ENCODE results near the gene TSPAN4.

TSPAN4 gene

GRCh38 chr11:794766-795633 lies 47.7 kb upstream of the TSPAN4 start:
- no peak overlapping the region; the same call in 1 of the 2 replicates for H3K4me3 ChIP-seq (ENCODE audit: low read depth, low read length)
- no peak overlapping the region for H3K27ac ChIP-seq (ENCODE audit: extremely low read depth, low read depth, low read length)
- peak; percentile 25; the same call in 1 of the 2 replicates for TF ChIP-seq ZBTB48 (tag by site-specific recombination; IDR thresholded peaks at IDR 0.05)
- peak; percentile 51 for TF ChIP-seq KLF1 (tag by site-specific recombination; IDR thresholded peaks at IDR 0.05)
- TF ChIP-seq BCL11B (tag by site-specific recombination; IDR thresholded peaks at IDR 0.05; ENCODE audit: low read depth), result 0 out of 2 replicates have a peak, but pooled peaks have one; percentile 19
- peak; percentile 32; the same call in 1 of the 2 replicates for TF ChIP-seq ZNF423 (tag by site-specific recombination; IDR thresholded peaks at IDR 0.05)
- peak; percentile 52; the same call in 1 of the 2 replicates for TF ChIP-seq HIC1 (tag by site-specific recombination; IDR thresholded peaks at IDR 0.05)
- no peak for TF ChIP-seq ZNF513 (tag by site-specific recombination; IDR thresholded peaks at IDR 0.05)
- no peak for TF ChIP-seq ZNF514 (tag by site-specific recombination; IDR thresholded peaks at IDR 0.05)
- no peak for TF ChIP-seq ZNF223 (tag by site-specific recombination; IDR thresholded peaks at IDR 0.05)
- 0 out of 2 replicates have a peak, but pooled peaks have one; percentile 19 for TF ChIP-seq SP3 (tag by site-specific recombination; IDR thresholded peaks at IDR 0.05)
- peaks cover 6% of the 10 kb centered on the region for H3K4me1 ChIP-seq (ENCODE audit: control insufficient read depth, insufficient read depth, low read length)
- H3K9me3 ChIP-seq (ENCODE audit: control insufficient read depth, insufficient read depth, low read depth, low read length), result no peaks in the 10 kb centered on the region
- H3K36me3 ChIP-seq (ENCODE audit: control insufficient read depth in 2 of 2, insufficient read depth in 1 of 2, low read length in 2 of 2), result peaks cover 0 to 45% of the 10 kb centered on the region in 2 experiments; a peak in 1 of 3 replicates
- CTCF ChIA-PET, result interaction anchor here (0.7 kb wide), 1 partner anchor 67 kb away, joined by 4 read pairs; no protein-coding TSS in a partner anchor
- POLR2A ChIA-PET, result interaction anchor here (0.5 to 1.7 kb wide), 4 partner anchors 17 to 71 kb away, joined by 3 to 4 read pairs (median 3); partner anchors contain the start of gene PNPLA2

GRCh38 chr11:795634-796564 lies 46.8 kb upstream of the TSPAN4 start:
- CTCF ChIA-PET, result interaction anchor here (0.6 to 0.9 kb wide), 3 partner anchors 12 to 68 kb away, joined by 3 to 4 read pairs (median 3); no protein-coding TSS in a partner anchor
- POLR2A ChIA-PET, result interaction anchor here (0.5 to 1.8 kb wide), 11 partner anchors 14 to 260 kb away, joined by 3 to 10 read pairs (median 4); partner anchors contain the start of genes HRAS, PNPLA2, RPLP2 and TSPAN4
- Histone ChIP-seq H3K27ac (ENCODE audit: extremely low read depth, low read depth, low read length) (peak overlapping the region; percentile 31; the same call in 1 of the 2 replicates), H3K4me1 (ENCODE audit: control insufficient read depth, insufficient read depth, low read length) (peaks cover 6% of the 10 kb centered on the region), H3K9me3 (ENCODE audit: control insufficient read depth, insufficient read depth, low read depth, low read length) (no peaks in the 10 kb centered on the region), H3K4me3 (ENCODE audit: low read depth, low read length) (peak overlapping the region; percentile 8), H3K36me3 (ENCODE audit: control insufficient read depth in 2 of 2, insufficient read depth in 1 of 2, low read length in 2 of 2) (peaks cover 0 to 54% of the 10 kb centered on the region in 2 experiments; a peak in 1 of 3 replicates)
- TF ChIP-seq ZNF175 (tag by site-specific recombination; IDR thresholded peaks at IDR 0.05) (no peak), ZNF600 (tag by site-specific recombination; IDR thresholded peaks at IDR 0.05) (peak; percentile 84), ZNF843 (tag by site-specific recombination; IDR thresholded peaks at IDR 0.05) (no peak), ZNF2 (tag by site-specific recombination; IDR thresholded peaks at IDR 0.05) (no peak), ZNF48 (tag by site-specific recombination; IDR thresholded peaks at IDR 0.05) (no peak), ZFP69B (tag by site-specific recombination; IDR thresholded peaks at IDR 0.05) (no peak), ZNF23 (tag by site-specific recombination; IDR thresholded peaks at IDR 0.05; ENCODE audit: borderline replicate concordance) (no peak), ZNF837 (tag by site-specific recombination; IDR thresholded peaks at IDR 0.05) (no peak), ZNF391 (tag by site-specific recombination; IDR thresholded peaks at IDR 0.05; ENCODE audit: borderline replicate concordance, low read depth) (no peak), ZNF18 (tag by site-specific recombination; IDR thresholded peaks at IDR 0.05) (peak; percentile 28; the same call in 1 of the 2 replicates), ZNF202 (tag by site-specific recombination; IDR thresholded peaks at IDR 0.05; ENCODE audit: borderline replicate concordance) (no peak), ZNF214 (tag by site-specific recombination; IDR thresholded peaks at IDR 0.05; ENCODE audit: borderline replicate concordance) (no peak)
- TF ChIP-seq, protein P1, sequence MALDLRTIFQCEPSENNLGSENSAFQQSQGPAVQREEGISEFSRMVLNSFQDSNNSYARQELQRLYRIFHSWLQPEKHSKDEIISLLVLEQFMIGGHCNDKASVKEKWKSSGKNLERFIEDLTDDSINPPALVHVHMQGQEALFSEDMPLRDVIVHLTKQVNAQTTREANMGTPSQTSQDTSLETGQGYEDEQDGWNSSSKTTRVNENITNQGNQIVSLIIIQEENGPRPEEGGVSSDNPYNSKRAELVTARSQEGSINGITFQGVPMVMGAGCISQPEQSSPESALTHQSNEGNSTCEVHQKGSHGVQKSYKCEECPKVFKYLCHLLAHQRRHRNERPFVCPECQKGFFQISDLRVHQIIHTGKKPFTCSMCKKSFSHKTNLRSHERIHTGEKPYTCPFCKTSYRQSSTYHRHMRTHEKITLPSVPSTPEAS (tag by site-specific recombination; IDR thresholded peaks at IDR 0.05), result no peak
- TF ChIP-seq, protein P2, sequence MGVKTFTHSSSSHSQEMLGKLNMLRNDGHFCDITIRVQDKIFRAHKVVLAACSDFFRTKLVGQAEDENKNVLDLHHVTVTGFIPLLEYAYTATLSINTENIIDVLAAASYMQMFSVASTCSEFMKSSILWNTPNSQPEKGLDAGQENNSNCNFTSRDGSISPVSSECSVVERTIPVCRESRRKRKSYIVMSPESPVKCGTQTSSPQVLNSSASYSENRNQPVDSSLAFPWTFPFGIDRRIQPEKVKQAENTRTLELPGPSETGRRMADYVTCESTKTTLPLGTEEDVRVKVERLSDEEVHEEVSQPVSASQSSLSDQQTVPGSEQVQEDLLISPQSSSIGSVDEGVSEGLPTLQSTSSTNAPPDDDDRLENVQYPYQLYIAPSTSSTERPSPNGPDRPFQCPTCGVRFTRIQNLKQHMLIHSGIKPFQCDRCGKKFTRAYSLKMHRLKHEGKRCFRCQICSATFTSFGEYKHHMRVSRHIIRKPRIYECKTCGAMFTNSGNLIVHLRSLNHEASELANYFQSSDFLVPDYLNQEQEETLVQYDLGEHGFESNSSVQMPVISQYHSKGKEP (tag by site-specific recombination; IDR thresholded peaks at IDR 0.05), result no peak

Data from HEK293 (cell line).